Testis (tissue), 2 donors: ENCODE measurements around the gene PRKCA.

Experiments used
- POLR2A ChIP-seq: fragments of 450-650 bp; IDR thresholded peaks from one replicate; pipeline ENCODE4 v1.6.1; 2017; ENCODE audit warnings: antibody characterized with exemption, mild to moderate bottlenecking, moderate library complexity
- TF ChIP-seq, protein P1 (sequence below), 3 experiments: fragments of 450-650 bp in 2 of 3; fragments of 200-600 bp in 1 of 3; sonication (generic) in 1 of 3; IDR thresholded peaks; one replicate each; pipeline ENCODE4 v1.5.1; 2016 to 2019; ENCODE audit warnings: antibody characterized with exemption in 3 of 3, mild to moderate bottlenecking in 2 of 3, moderate library complexity in 1 of 3

DNA sequence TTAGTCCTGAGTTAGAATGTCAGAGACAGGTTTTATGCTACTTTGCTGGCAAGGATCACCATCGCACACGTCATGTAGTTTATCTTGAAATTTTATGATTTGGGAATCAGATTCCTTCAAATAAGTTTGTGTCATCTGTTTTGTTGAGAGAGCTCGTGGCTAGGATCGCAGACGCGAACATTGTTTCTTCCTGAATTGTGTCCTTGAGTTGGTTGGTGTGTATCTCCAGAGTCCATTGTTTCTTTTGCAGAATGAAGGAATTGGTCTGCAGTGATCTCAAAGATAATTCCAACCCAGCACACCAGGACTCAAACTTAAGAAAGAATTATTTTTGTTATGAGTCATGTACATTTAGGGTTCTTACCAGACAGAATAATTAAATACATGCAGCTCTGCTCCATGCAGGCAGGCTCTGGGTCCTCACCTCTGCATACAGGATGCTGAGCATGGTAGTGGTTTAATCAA lies 51.6 kb downstream of the PRKCA start:
- TF ChIP-seq, protein P1, sequence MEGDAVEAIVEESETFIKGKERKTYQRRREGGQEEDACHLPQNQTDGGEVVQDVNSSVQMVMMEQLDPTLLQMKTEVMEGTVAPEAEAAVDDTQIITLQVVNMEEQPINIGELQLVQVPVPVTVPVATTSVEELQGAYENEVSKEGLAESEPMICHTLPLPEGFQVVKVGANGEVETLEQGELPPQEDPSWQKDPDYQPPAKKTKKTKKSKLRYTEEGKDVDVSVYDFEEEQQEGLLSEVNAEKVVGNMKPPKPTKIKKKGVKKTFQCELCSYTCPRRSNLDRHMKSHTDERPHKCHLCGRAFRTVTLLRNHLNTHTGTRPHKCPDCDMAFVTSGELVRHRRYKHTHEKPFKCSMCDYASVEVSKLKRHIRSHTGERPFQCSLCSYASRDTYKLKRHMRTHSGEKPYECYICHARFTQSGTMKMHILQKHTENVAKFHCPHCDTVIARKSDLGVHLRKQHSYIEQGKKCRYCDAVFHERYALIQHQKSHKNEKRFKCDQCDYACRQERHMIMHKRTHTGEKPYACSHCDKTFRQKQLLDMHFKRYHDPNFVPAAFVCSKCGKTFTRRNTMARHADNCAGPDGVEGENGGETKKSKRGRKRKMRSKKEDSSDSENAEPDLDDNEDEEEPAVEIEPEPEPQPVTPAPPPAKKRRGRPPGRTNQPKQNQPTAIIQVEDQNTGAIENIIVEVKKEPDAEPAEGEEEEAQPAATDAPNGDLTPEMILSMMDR (IDR thresholded peaks at IDR 0.05): no peak
- no peak for TF ChIP-seq POLR2A
